Lower leg skin (tissue), 3 donors: ENCODE data around the gene OCIAD1.

Experiments
- CTCF ChIP-seq, 3 donors: fragments of 450-650 bp; IDR thresholded peaks; one replicate each; pipeline ENCODE4 v1.5.1; 2016; ENCODE audit warnings: antibody characterized with exemption in 3 of 3, mild to moderate bottlenecking in 3 of 3, moderate library complexity in 2 of 3
- POLR2A ChIP-seq, 2 donors: fragments of 450-650 bp; IDR thresholded peaks; one replicate each; pipeline ENCODE4 v1.6.1; 2016 to 2017; ENCODE audit warnings: antibody characterized with exemption in 2 of 2, mild to moderate bottlenecking in 1 of 2, moderate library complexity in 1 of 2

- no peak for TF ChIP-seq CTCF (IDR thresholded peaks at IDR 0.05)
- TF ChIP-seq POLR2A (IDR thresholded peaks at IDR 0.05) = no peak
Observed at GRCh38 chr4:48904541-48905142, 73.8 kb downstream of the OCIAD1 start.
